Frontal cortex (tissue), 4 donors: ENCODE results near the gene IL3RA. TPM values are rescaled to one million over a fixed set of nuclear protein-coding genes. Genes with fewer than 3 reads are reported as not detected.
"Not testable (repeated sequence)": the region's sequence is repeated elsewhere in the genome, so short reads cannot be mapped to it uniquely, and the experiment has no call there.

Source experiments
- DNase-seq, 2 donors: peaks; one replicate each; pipeline ENCODE4 v3.0.0; 2012; ENCODE audit warnings: low spot score in 2 of 2
- FAIRE-seq: peaks from 2 replicates; lab custom pipeline; 2012; peaks lifted over from hg19 to GRCh38; lab: Jason Lieb, UNC
- total RNA-seq: library from RNA; depleted of rRNA; stranded (reverse); fragments of >200 nt; gene quantifications from one replicate; pipeline ENCODE4 v1.2.3, GENCODE V29; 2014
- donor health status: control.
- donor health status: control.
- donor health status: control.

The IL3RA gene
- total RNA-seq, 1 donor from 2014 or later = 1.2 TPM

- DNase-seq = no peak
- no peak for FAIRE-seq
Observed at GRCh38 chrX:1395646-1396216, 59.1 kb downstream of the IL3RA start.

GRCh38 chrX:1397001-1397400, 60.4 kb downstream of the IL3RA start:
- no peak for DNase-seq
- FAIRE-seq = no peak

- DNase-seq = no peak
- no peak for FAIRE-seq
Observed at GRCh38 chrX:1397441-1398270, 61.1 kb downstream of the IL3RA start.

GRCh38 chrX:1398431-1399340, 62.1 kb downstream of the IL3RA start:
- no peak for DNase-seq
- FAIRE-seq = no peak

GRCh38 chrX:1400049-1400448, 63.5 kb downstream of the IL3RA start:
- FAIRE-seq (no peak), DNase-seq (no peak)

- FAIRE-seq (no peak), DNase-seq (no peak)
Observed at GRCh38 chrX:1400742-1401471, 64.3 kb downstream of the IL3RA start.

GRCh38 chrX:1401611-1402430, 65.2 kb downstream of the IL3RA start:
- FAIRE-seq = no peak
- DNase-seq = no peak

- no peak for DNase-seq
- no peak for FAIRE-seq
Observed at GRCh38 chrX:1403228-1403627, 66.6 kb downstream of the IL3RA start.

- FAIRE-seq, DNase-seq: not testable (repeated sequence)
Observed at GRCh38 chrX:1403867-1404266, 67.3 kb downstream of the IL3RA start.

GRCh38 chrX:1405769-1406168, 69.2 kb downstream of the IL3RA start:
- not testable (repeated sequence) for DNase-seq, FAIRE-seq

GRCh38 chrX:1407035-1407434, 70.5 kb downstream of the IL3RA start:
- FAIRE-seq (no peak), DNase-seq (no peak)

GRCh38 chrX:1411326-1411725, 74.7 kb downstream of the IL3RA start:
- FAIRE-seq (no peak), DNase-seq (no peak)

GRCh38 chrX:1412551-1413161, 76.1 kb downstream of the IL3RA start:
- no peak for FAIRE-seq

GRCh38 chrX:1416327-1416784, 79.8 kb downstream of the IL3RA start:
- no peak for DNase-seq
- no peak for FAIRE-seq

More at GRCh38 chrX:1412551-1413161, 76.1 kb downstream of the IL3RA start:
- no peak for DNase-seq

GRCh38 chrX:1416965-1417760, 80.6 kb downstream of the IL3RA start:
- FAIRE-seq = no peak
- no peak for DNase-seq

GRCh38 chrX:1417921-1418771, 81.6 kb downstream of the IL3RA start:
- no peak for DNase-seq
- FAIRE-seq = no peak
